Activated CD4-positive, alpha-beta T cell treated with anti-CD3 and anti-CD28 coated beads, Interleukin-2, Interleukin-6, amounts not matched to agents 100 ng/mL and 50 ng/mL, durations not matched to agents 16 hours and 8 hours (primary cell): ENCODE results near the gene RHBDF2.
"Not testable (repeated sequence)": the region's sequence is repeated elsewhere in the genome, so short reads cannot be mapped to it uniquely, and the experiment has no call there.

ENCODE experiments used
- DNase-seq: peaks from one replicate; pipeline ENCODE4 v3.0.0-alpha.2; 2020

Gene RHBDF2

GRCh38 chr17:76523084-76524037 is 22.1 kb upstream of the RHBDF2 start:
- peak; percentile 85 for DNase-seq

- DNase-seq, result not testable (repeated sequence)
These were observed 20.5 kb upstream of the RHBDF2 start for GRCh38 chr17:76521683-76522082.

GRCh38 chr17:76521262-76521661 is 20.0 kb upstream of the RHBDF2 start:
- no peak for DNase-seq

- no peak for DNase-seq
These were observed 18.1 kb upstream of the RHBDF2 start for GRCh38 chr17:76519048-76519966.

- no peak for DNase-seq
These were observed 16.4 kb upstream of the RHBDF2 start for GRCh38 chr17:76517638-76518038.

- DNase-seq, result peak; percentile 93
These were observed 14.2 kb upstream of the RHBDF2 start for GRCh38 chr17:76515274-76515949.

GRCh38 chr17:76514355-76514754 is 13.1 kb upstream of the RHBDF2 start:
- not testable (repeated sequence) for DNase-seq

GRCh38 chr17:76513306-76513692 is 12.1 kb upstream of the RHBDF2 start:
- DNase-seq, result no peak

GRCh38 chr17:76512366-76513305 is 11.4 kb upstream of the RHBDF2 start:
- DNase-seq, result no peak

- DNase-seq, result no peak
These were observed 10.6 kb upstream of the RHBDF2 start for GRCh38 chr17:76511668-76512365.

- DNase-seq, result no peak
These were observed 9.6 kb upstream of the RHBDF2 start for GRCh38 chr17:76510831-76511244.

- not testable (repeated sequence) for DNase-seq
These were observed 7.3 kb upstream of the RHBDF2 start for GRCh38 chr17:76508472-76509063.

GRCh38 chr17:76506408-76507345 is 5.5 kb upstream of the RHBDF2 start:
- DNase-seq, result peak; percentile 93

GRCh38 chr17:76504117-76504516 is 2.9 kb upstream of the RHBDF2 start:
- DNase-seq, result no peak

- no peak for DNase-seq
These were observed 1.4 kb upstream of the RHBDF2 start for GRCh38 chr17:76502341-76503211.

- DNase-seq, result no peak
These were observed 644 bp upstream of the RHBDF2 start for GRCh38 chr17:76501827-76502307.

GRCh38 chr17:76500747-76501017 is 541 bp downstream of the RHBDF2 start:
- no peak for DNase-seq

- DNase-seq, result no peak
These were observed 1.0 kb downstream of the RHBDF2 start for GRCh38 chr17:76500074-76500746.
